Activated effector memory CD4-positive, alpha-beta T cell treated with anti-CD3 and anti-CD28 coated beads, Interleukin-2, amount 50 U/mL, for 16 hours (primary cell): ENCODE measurements around the gene NHS.

Experiments used
- DNase-seq: peaks from one replicate; pipeline ENCODE4 v3.0.0-alpha.2; 2020

The NHS gene

GRCh38 chrX:17740137-17741122 is 365.4 kb downstream of the NHS start:
- no peak for DNase-seq

- DNase-seq, result no peak
These were observed 366.1 kb downstream of the NHS start for GRCh38 chrX:17741123-17741511.

DNA sequence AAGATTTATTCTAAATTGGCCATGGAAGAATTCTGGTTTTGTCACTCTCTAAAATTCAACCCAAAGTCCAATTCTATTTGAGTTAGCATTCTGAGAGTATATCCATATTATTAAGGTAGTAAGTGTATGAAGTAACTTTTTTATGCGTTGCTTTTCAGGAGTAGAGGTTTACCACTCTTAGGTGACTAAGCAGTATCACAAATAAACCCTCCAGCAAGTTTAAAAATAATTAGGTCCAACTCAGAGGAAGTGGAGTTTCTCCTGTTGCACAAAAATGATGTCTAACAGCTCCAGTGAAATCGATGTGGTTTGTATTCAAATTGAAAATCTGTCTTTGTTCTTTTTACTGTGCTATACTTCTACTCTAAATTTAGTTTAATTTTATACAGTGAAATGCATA is 368.9 kb downstream of the NHS start:
- DNase-seq, result no peak

- DNase-seq, result no peak
These were observed 370.0 kb downstream of the NHS start for GRCh38 chrX:17744896-17745523.

DNA sequence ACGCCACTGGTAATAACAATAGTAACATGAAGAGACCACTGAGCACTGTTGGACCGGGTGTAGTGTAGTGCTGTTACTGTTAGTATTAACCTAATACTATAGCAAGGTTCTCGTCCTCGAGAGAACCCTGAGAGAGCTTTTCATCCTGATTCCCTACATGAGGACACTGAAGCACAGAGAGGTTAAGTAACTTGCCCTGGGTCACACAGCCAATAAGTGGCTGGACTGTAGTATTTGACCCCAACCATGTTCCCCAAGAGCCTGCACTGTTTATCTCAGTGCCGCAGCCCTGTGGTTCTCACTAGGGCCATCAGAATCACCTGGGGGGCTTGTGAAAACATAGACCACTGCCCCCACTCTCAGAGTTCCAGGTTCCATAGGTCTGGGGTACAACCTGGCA is 372.7 kb downstream of the NHS start:
- no peak for DNase-seq

DNA sequence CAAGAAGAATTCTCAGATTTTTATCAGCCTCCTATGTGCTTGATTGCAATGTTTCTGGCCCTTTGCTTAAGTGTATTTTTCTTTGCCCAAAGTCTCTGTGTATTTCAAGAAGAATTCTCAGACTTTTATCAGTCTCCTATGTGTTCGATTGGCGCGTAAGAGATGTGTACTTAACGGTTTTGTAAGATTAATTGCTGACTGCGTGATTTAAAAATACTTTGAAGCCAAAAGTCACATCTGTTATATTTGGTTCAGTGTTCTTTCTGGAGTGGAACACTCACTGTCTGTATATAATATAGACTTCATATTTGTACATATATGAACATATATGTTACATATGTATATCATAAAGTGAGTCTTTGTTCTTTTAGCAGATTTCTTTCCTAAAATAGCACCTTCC is 373.7 kb downstream of the NHS start:
- no peak for DNase-seq

DNA sequence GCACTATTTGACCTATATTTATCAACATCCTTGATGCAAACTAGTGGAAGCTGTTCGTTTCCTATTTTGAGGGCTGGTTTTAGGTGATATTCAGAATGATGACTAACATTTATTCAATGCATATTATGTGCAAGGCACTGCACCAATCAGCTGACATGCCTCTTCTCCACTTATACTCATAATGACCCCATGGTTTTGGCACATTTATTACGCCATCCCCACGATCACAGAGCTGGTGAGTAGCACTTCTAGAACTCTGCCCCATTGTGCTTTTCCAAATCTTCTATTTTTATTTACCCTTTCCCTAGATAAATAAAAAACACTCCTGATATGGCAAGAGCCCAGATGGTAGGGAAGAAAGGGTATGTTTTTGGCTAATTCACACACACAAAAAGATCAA is 375.4 kb downstream of the NHS start:
- no peak for DNase-seq

DNA sequence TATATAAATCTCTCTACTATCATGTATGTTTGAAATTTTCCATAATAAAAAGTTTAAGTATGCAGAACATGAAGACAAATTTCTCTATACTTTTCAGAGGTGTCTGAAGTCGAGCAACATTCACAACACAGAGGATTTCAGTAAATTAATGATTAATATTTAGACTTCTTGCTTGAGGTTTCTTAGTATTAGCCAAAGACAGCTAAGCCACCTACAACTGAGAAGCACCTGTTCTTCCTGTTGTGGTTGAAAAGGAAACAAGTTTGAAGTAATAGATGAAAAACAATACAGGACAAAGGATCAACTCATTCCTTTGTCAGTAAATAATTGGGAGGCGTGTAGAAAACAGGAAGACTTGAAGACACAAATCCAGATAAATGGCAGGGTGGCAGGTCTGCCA is 383.4 kb downstream of the NHS start:
- no peak for DNase-seq

GRCh38 chrX:17759990-17760389 is 385.0 kb downstream of the NHS start:
- no peak for DNase-seq

DNA sequence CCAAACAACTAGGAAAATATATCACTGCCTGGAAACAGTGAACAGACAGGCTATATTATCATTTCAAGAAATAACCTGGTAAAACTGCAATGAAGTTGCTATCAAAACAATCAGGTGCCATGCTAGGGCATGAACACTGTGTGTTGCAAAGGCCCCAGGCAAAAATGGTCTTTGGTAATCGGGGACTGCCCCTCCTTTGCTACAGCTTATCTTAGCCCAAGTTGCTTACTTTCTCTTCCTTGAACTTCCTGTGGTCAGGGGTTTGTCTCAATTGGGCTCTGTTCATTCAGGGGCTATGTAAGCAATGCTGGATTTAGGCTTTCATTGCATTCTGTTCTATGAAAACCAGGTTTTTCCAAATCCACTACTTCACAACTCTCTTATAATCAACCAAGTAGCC is 392.7 kb downstream of the NHS start:
- no peak for DNase-seq

DNA sequence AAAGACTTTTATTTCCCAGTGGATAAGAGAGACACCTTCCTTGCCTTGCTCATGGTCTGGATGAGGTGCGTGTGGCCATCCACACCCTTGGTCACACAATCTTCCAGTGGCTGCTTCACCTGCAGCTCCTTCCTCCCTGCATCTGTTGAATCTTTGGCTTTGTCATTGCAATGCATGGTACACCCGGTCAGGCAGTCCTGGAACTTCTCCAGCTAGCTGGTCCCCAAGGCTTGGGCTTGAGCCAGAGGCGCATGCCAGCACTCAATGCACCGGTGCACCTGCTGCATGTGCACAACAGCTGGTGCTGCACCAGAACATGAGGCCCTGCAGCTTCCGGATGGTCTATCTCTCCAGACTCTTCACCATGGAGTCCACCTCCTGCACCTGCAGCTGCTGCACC is 394.0 kb downstream of the NHS start:
- DNase-seq, result no peak

GRCh38 chrX:17769701-17770269 is 394.8 kb downstream of the NHS start:
- DNase-seq, result no peak

DNA sequence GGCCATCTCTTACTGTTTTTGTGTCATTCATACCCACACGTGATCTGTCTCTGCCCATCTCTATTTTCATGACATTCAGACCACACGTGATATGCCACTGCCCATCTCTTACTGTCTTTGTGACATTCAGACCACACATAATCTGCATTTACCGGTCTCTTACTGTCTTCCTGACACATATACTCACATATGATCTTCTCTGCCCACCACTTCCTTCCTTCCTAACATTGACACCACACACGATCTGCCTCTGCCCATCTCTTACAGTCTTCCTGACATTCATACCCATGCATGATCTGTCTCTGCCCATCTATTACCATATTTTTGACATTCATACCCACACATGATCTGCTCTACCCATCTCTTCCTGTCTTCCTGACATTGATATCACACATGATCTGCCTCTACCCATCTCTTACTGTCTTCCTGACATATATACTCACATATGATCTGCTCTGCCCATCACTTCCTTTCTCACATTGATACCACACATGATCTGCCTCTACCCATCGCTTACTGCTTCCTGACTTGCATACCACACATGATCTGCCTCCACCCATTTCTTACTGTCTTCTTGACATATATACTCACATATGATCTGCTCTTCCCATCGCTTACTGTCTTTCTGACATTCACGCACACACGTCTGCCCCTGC is 398.3 kb downstream of the NHS start:
- DNase-seq, result no peak

GRCh38 chrX:17774053-17774452 is 399.1 kb downstream of the NHS start:
- DNase-seq, result no peak

DNA sequence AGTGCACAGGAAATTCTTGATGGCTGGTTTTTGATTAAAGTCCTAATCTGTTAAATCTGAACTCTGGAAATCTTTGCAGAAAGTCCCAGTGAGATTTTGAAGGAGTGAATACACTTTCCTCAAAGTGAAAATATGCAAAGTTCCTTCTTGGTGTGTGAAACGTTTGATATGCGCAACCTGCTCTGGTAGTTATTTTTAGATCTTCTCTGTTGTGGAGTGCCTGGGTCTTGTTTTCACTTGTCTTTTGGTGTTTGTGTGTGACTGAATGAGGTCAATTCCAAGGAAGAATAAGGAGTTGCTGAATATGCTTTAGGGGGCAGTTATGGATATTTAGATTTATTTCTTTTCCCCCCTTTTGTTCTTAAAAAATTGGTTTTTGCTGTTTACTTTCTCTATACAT is 404.0 kb downstream of the NHS start:
- no peak for DNase-seq

- DNase-seq, result no peak
These were observed 404.4 kb downstream of the NHS start for GRCh38 chrX:17779434-17779833.
